GM19099 (cell line): ENCODE measurements around the gene TMEM184B.

Source experiments
- POLR2A ChIP-seq: IDR thresholded peaks from 3 replicates; pipeline ENCODE4 v1.6.1; 2011; ENCODE audit warnings: low read depth; ENCODE audit not compliant: insufficient read length; ENCODE audit errors: extremely low read depth

TMEM184B gene

DNA sequence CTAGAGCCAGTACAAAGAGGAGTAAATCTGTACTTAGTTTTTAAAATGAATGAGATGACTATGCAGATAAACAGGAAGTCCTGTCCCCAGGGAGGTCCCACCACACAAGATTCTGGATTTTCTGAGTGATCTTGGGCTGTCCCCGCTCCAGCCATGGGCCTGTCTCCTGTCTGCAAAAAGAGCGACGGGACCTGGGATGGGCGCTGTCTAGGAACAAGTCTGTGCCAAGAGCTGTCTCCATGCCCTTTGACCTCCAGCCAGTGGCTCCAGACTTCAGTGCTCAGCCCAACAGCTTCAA, 38.5 kb upstream of the TMEM184B start:
- TF ChIP-seq POLR2A: no peak

DNA sequence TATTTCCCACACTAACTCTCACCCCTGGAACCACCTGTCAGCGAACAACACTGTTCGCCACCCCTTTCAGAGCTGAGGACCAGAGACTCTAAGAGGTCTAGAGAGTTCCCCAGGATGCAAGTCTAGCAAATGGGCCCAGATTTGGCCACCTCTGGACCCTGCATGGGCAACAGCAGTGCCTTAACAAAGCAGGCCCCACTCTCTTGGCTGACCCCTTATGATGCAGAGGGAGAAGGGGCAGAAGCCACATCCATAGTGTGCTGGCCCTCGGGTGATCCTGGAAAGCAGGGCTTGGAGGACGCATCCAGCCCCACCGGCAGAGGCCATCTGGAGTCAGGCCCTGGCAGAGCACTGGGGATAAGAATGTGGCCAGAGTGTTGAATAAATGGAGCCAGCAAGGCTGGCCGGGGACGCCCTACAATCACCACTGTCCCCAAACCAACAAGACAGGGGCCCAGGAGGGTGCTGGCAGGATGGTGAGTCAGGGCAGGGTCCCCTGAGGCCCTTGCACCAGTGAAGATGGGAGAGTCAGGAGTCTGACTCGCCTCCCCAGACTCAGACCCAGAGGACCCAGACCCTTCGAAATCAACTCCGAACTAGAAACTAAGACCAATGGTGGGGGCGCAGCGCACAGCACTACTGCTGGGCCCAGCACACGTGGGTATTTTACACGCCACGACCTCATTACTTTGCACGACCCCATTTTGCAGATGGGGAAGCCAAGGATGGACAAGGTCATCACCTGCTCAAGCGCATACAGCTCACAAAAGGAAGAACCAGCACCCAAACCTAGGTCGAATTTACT, 37.9 kb upstream of the TMEM184B start:
- TF ChIP-seq POLR2A: no peak

GRCh38 chr22:38309614-38310517, 37.1 kb upstream of the TMEM184B start:
- no peak for TF ChIP-seq POLR2A

GRCh38 chr22:38308791-38309498, 36.1 kb upstream of the TMEM184B start:
- TF ChIP-seq POLR2A: no peak

DNA sequence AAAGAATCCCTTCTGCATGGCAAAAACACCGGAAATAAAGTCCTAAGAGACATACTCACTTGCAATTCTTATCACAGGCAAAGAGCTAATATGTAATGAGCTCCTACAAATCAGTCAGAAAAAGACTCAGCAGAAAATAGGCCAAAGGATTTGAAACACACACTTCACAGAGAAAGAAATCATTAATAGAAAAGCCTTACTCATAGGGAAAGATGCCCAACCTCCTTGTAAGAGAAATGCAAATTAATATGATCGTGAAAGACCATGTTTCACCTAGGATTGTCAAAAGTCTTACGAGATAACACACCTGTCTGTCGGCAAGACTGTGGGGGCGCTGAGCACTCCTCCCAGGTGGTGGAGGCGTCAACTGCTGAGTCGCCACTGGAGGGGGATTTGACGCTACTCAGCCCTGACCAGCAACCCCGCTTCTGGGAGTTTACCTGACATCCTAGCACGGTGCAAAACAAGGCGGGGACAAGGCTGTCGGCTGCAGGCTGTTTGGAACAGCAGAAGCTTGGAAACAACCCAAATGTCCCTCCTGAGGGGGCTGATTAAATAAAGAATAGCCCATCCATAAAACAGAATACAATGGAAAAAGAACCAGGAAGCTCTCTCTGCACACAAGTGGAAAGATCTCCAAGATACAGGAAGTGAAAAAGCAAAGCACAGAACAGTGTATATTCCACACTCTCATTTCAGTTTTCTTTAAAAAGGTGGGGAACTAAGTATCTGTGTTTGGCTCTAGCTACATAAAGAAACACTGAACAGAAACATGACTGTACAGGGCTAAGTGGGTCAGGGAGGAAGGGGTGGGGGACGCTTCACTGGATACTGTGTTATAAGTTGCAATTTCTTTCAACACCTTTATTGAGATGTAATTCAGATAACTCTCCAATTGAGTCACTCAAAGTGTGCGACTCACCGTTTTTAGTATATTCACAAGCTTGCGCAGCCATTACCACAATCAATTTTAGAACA, 33.0 kb upstream of the TMEM184B start:
- no peak for TF ChIP-seq POLR2A

DNA sequence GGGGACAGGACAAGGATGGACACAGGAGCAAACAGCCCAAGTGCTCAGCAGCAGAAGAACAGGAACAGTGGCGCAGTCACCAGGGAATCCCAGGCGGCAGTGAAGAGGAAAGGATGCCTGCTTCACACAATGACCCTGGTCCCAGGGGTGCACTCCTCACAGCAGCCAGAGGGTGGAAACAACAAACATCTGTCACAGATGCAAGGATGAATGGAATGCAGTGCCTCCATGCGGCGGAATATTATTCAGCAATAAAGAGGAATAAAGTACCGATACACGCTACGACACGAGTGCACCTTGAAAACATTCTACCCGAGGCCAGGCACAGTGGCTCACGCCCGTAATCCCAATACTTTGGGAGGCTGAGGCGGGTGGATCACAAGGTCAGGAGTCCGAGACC, 31.7 kb upstream of the TMEM184B start:
- TF ChIP-seq POLR2A: no peak

DNA sequence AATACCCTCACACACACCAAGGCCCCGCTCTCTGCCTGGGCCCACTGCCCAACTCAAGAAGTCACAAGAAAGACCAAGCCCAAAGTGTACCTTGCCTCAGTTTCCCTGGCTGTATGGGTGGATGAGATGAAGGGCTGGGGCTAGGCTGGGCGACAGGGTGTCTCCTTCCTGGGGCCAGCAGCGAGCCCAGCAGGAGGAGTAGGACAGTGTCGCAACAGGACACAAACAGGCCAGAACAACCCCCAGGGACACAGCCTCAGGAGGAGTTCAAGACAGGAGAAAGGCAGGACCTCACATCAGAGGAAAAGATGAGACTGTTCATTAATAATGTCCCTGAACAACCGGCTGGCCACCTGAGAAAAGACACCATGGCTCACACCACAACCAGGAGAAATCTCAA, 31.2 kb upstream of the TMEM184B start:
- TF ChIP-seq POLR2A: no peak

DNA sequence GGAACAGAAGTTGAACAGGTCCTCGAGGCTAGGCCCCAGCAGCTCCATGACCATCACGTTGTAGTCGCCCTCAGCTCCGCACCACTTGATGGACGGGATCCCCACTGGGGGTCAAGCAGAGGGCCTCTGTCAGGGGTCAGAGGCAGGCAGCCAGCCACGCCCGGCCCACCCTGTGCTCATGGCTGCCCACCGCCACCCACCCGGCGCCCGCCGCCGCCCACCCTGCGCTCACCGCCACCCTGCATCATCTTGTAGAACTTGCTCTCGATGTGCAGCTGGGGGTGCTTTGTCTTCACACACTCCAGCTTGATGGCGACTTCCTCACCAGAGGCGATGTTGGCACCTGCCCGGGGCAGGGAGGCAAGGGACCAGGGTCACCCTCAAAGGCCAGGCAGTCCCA, 30.1 kb upstream of the TMEM184B start:
- no peak for TF ChIP-seq POLR2A

DNA sequence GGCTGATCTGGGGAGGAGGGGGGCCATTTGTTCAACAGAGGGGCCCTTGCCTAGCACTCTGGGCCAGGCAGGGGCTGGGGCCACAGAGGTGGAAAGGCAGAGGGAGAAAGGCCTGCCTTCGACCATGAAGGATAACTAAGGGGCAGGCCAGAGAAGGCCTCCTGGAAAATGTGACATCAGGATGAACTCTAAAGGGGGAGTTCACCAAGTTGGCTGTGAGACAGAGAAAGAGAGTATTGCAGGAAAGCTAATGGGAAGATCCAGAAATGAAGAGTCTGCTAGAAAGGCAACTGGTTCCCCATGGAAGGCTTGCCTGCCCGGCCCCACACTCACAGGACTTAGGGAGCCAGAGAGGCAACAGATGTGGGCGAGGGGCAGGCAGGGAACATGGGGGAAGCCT, 28.1 kb upstream of the TMEM184B start:
- TF ChIP-seq POLR2A: no peak

DNA sequence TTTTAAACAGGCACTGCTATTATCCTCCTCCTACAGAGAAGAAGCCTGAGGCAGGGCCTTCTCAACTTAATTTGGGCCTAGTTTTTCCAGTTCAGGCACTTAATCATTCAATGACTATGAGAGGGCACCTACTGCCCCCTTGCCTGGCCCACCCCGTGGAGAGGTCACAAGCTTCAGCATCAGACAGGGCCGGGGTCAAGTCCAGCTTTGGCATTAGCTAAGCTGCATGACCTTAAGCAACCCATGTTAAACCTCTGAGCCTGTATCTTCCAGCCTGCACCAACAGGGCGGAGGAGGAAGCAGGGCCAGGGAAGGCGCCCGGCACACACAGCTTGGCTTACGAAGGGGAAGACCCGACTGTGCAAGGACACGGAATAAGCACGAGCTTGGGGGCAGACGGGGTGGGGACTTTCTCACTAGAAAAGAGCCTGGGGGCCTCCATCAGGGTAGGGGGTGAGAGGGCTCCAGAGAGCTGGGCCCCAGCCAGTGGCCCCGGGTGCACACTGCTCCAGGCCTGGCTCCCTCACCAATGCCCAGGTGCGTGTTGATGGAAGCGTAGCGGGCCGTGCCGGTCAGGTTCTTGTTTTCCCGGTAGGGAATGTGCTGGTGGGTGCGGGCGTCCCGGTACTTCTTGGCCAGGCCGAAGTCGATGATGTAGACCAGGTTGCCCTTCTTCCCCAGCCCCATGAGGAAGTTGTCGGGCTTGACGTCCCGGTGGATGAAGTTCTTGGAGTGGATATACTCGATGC, 27.6 kb upstream of the TMEM184B start:
- no peak for TF ChIP-seq POLR2A

- TF ChIP-seq POLR2A: no peak
These were observed 26.9 kb upstream of the TMEM184B start for GRCh38 chr22:38299770-38300102.

- no peak for TF ChIP-seq POLR2A
These were observed 25.6 kb upstream of the TMEM184B start for GRCh38 chr22:38298312-38299005.

- TF ChIP-seq POLR2A: no peak
These were observed 23.6 kb upstream of the TMEM184B start for GRCh38 chr22:38296372-38296771.
